ENCODE data around the gene HNRNPH1.

HNRNPH1 gene

DNA sequence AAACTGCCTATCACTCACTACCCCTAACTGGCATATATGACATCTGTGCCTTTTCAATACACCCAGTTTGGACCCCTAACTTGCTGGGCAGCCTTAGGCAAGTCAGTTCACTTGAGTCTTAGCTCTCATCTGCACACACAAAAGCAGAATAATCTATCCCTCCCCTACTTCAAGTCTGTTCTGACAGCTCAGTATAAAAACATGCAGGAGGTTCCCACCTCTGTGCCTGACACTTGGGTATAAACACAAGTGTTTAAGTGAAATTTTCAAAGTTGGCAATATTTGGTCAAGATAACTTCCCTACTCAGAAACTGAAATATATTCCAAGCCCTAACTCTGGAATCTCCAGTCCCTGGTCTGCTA lies 12.6 kb downstream of the HNRNPH1 start:
- no peak overlapping the region for H3K9ac ChIP-seq (ENCODE audit: low read length in 2 of 2)
- no peaks in the 10 kb centered on the region for H3K27me3 ChIP-seq (ENCODE audit: control insufficient read depth in 1 of 2, insufficient read depth in 2 of 2, low read length in 2 of 2)
- H3K9me3 ChIP-seq (ENCODE audit: control insufficient read depth in 2 of 2, low read length in 2 of 2): no peaks in the 10 kb centered on the region
- peak overlapping the region; percentile 53 for H3K27ac ChIP-seq (ENCODE audit: low read length)
- peaks cover 69 to 70% of the 10 kb centered on the region in 2 donors for H3K36me3 ChIP-seq (ENCODE audit: control insufficient read depth in 2 of 2, insufficient read depth in 2 of 2, low read length in 2 of 2)
- peaks cover 48% of the 10 kb centered on the region for H3K4me1 ChIP-seq (ENCODE audit: control insufficient read depth, insufficient read depth, low read length)
- H3K4me3 ChIP-seq (ENCODE audit: low read length in 2 of 2): no peak overlapping the region

- Histone ChIP-seq H3K27ac (ENCODE audit: low read length) (peak overlapping the region; percentile 53), H3K9me3 (ENCODE audit: control insufficient read depth in 2 of 2, low read length in 2 of 2) (no peaks in the 10 kb centered on the region), H3K27me3 (ENCODE audit: control insufficient read depth in 1 of 2, insufficient read depth in 2 of 2, low read length in 2 of 2) (no peaks in the 10 kb centered on the region), H3K4me1 (ENCODE audit: control insufficient read depth, insufficient read depth, low read length) (peaks cover 54% of the 10 kb centered on the region), H3K36me3 (ENCODE audit: control insufficient read depth in 2 of 2, insufficient read depth in 2 of 2, low read length in 2 of 2) (peaks cover 69 to 71% of the 10 kb centered on the region in 2 donors), H3K9ac (ENCODE audit: low read length in 2 of 2) (no peak overlapping the region), H3K4me3 (ENCODE audit: low read length in 2 of 2) (no peak overlapping the region)
Observed at GRCh38 chr5:179610109-179610902, 13.2 kb downstream of the HNRNPH1 start.

GRCh38 chr5:179609834-179610108 lies 13.7 kb downstream of the HNRNPH1 start:
- H3K27me3 ChIP-seq (ENCODE audit: control insufficient read depth in 1 of 2, insufficient read depth in 2 of 2, low read length in 2 of 2): no peaks in the 10 kb centered on the region
- H3K9ac ChIP-seq (ENCODE audit: low read length in 2 of 2): no peak overlapping the region
- H3K36me3 ChIP-seq (ENCODE audit: control insufficient read depth in 2 of 2, insufficient read depth in 2 of 2, low read length in 2 of 2): peaks cover 64 to 67% of the 10 kb centered on the region in 2 donors
- no peak overlapping the region for H3K4me3 ChIP-seq (ENCODE audit: low read length in 2 of 2)
- peak overlapping the region; percentile 24 for H3K27ac ChIP-seq (ENCODE audit: low read length)
- peaks cover 57% of the 10 kb centered on the region for H3K4me1 ChIP-seq (ENCODE audit: control insufficient read depth, insufficient read depth, low read length)
- H3K9me3 ChIP-seq (ENCODE audit: control insufficient read depth in 2 of 2, low read length in 2 of 2): no peaks in the 10 kb centered on the region

- H3K9me3 ChIP-seq (ENCODE audit: control insufficient read depth in 2 of 2, low read length in 2 of 2): no peaks in the 10 kb centered on the region
- H3K4me1 ChIP-seq (ENCODE audit: control insufficient read depth, insufficient read depth, low read length): peaks cover 51% of the 10 kb centered on the region
- H3K27ac ChIP-seq (ENCODE audit: low read length): peak overlapping the region; percentile 74
- peaks cover 55 to 59% of the 10 kb centered on the region in 2 donors for H3K36me3 ChIP-seq (ENCODE audit: control insufficient read depth in 2 of 2, insufficient read depth in 2 of 2, low read length in 2 of 2)
- no peaks in the 10 kb centered on the region for H3K27me3 ChIP-seq (ENCODE audit: control insufficient read depth in 1 of 2, insufficient read depth in 2 of 2, low read length in 2 of 2)
- no peak overlapping the region for H3K4me3 ChIP-seq (ENCODE audit: low read length in 2 of 2)
- H3K9ac ChIP-seq (ENCODE audit: low read length in 2 of 2): no peak overlapping the region
Observed at GRCh38 chr5:179608131-179608581, 15.3 kb downstream of the HNRNPH1 start.

DNA sequence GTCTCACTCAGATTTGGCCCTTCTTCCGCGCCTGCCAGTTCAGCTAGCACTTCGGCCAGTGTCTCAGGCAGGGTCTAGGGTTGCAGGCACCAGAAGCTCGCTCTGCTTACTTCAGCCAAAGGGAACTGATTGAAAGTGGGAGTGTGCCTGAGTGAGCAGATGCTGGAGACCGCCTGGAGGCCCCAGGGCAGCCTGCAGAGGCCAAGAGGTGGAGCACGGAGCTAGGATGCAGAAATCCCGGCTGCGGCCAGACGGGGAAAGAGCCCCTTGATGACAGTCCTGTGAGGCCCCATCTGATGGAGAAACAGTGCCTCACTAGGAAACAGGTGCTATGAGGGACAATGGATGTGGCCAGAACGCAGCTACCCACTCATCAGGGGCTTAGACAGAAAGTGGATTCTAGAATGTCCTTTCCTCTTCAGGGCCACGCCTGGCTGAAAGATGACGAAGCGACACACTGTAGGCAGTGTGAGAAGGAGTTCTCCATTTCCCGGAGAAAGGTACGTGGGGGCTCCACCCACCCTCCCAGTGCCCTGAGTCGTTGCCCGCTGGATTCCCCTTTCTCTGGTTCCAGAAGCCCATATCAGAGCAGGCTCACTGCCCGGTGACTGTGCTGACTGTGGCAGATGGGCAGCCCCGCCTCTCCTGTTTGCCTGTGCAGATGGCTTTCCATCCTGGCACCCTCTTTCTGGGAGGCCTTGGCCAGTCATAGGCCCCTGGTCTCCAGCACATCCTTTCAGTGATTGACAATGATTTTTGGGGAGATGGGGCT lies 16.1 kb downstream of the HNRNPH1 start:
- peaks cover 52 to 55% of the 10 kb centered on the region in 2 donors for H3K36me3 ChIP-seq (ENCODE audit: control insufficient read depth in 2 of 2, insufficient read depth in 2 of 2, low read length in 2 of 2)

DNA sequence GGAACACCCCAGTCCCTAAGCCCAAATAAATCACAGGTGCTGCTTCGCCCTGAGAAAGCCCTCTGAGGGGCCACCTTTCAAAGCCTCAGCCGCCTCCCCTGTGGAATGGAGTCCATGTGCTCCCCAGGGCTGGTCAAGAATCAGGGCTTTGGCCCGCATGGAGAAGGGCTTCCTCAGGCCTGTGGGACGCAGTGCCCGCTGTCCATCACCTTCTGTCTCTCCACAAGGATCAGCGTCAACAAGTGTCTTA lies 16.6 kb downstream of the HNRNPH1 start:
- Histone ChIP-seq H3K36me3 (ENCODE audit: control insufficient read depth in 2 of 2, insufficient read depth in 2 of 2, low read length in 2 of 2) (peaks cover 55 to 60% of the 10 kb centered on the region in 2 donors), H3K9ac (ENCODE audit: low read length in 2 of 2) (no peak overlapping the region), H3K27me3 (ENCODE audit: control insufficient read depth in 1 of 2, insufficient read depth in 2 of 2, low read length in 2 of 2) (no peaks in the 10 kb centered on the region), H3K4me3 (ENCODE audit: low read length in 2 of 2) (no peak overlapping the region), H3K9me3 (ENCODE audit: control insufficient read depth in 2 of 2, low read length in 2 of 2) (no peaks in the 10 kb centered on the region), H3K27ac (ENCODE audit: low read length) (peak overlapping the region; percentile 74), H3K4me1 (ENCODE audit: control insufficient read depth, insufficient read depth, low read length) (peaks cover 41% of the 10 kb centered on the region)

More for the DNA sequence above, 16.1 kb downstream of the HNRNPH1 start:
- H3K27me3 ChIP-seq (ENCODE audit: control insufficient read depth in 1 of 2, insufficient read depth in 2 of 2, low read length in 2 of 2): no peaks in the 10 kb centered on the region
- no peak overlapping the region for H3K4me3 ChIP-seq (ENCODE audit: low read length in 2 of 2)
- no peak overlapping the region for H3K9ac ChIP-seq (ENCODE audit: low read length in 2 of 2)
- H3K9me3 ChIP-seq (ENCODE audit: control insufficient read depth in 2 of 2, low read length in 2 of 2): no peaks in the 10 kb centered on the region
- H3K4me1 ChIP-seq (ENCODE audit: control insufficient read depth, insufficient read depth, low read length): peaks cover 44% of the 10 kb centered on the region
- H3K27ac ChIP-seq (ENCODE audit: low read length): peak overlapping the region; percentile 74

DNA sequence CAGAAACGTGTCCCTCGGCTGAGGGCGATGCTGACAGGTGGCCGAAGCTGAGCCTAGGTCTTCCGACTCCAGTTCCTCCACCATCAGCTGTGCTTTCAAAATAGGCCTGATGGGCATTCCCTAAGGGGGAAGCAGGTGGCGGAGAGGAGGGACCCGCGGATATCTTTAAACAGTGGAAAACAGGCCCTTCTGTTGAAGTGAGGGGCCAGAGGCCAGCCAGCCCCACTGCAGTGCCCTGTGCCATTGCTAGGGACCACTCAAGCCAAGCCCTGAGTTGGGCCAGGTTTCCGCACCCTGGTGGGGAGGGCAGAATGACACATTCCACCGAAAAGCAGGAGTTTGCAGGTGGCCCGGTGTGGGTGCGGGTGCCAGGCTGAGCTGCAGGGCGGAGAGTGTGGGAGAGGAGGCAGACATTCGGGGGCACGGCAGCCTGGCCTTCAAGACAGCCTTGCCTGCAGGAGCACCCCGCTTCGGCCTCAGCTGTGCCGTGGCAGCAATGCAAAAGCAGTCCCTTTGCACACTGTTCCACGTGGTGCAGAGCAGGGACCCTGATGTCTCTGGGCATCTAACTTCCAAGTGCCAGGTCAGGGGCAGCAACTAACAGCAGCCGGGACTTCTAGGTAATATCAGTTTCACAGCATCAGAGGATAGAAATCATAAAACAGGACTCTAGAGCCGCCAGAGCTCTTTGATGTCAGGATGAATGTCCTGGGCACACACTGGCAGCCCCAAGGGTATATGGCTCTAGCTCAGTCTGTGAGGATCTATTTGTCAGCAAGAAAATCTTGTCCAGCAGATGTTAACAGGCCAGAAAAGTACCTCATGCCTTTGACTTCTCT lies 17.2 kb downstream of the HNRNPH1 start:
- Histone ChIP-seq H3K4me3 (ENCODE audit: low read length in 2 of 2) (no peak overlapping the region), H3K9me3 (ENCODE audit: control insufficient read depth in 2 of 2, low read length in 2 of 2) (no peaks in the 10 kb centered on the region), H3K27ac (ENCODE audit: low read length) (peak overlapping the region; percentile 74), H3K36me3 (ENCODE audit: control insufficient read depth in 2 of 2, insufficient read depth in 2 of 2, low read length in 2 of 2) (peaks cover 54 to 60% of the 10 kb centered on the region in 2 donors), H3K9ac (ENCODE audit: low read length in 2 of 2) (peak overlapping the region; percentile 26 to 36), H3K4me1 (ENCODE audit: control insufficient read depth, insufficient read depth, low read length) (peaks cover 36% of the 10 kb centered on the region), H3K27me3 (ENCODE audit: control insufficient read depth in 1 of 2, insufficient read depth in 2 of 2, low read length in 2 of 2) (no peaks in the 10 kb centered on the region)

- Histone ChIP-seq H3K27me3 (ENCODE audit: control insufficient read depth in 1 of 2, insufficient read depth in 2 of 2, low read length in 2 of 2) (no peaks in the 10 kb centered on the region), H3K36me3 (ENCODE audit: control insufficient read depth in 2 of 2, insufficient read depth in 2 of 2, low read length in 2 of 2) (peaks cover 47 to 52% of the 10 kb centered on the region in 2 donors), H3K9me3 (ENCODE audit: control insufficient read depth in 2 of 2, low read length in 2 of 2) (no peaks in the 10 kb centered on the region), H3K4me1 (ENCODE audit: control insufficient read depth, insufficient read depth, low read length) (peaks cover 25% of the 10 kb centered on the region), H3K4me3 (ENCODE audit: low read length in 2 of 2) (no peak overlapping the region), H3K9ac (ENCODE audit: low read length in 2 of 2) (peak overlapping the region; percentile 26 to 36), H3K27ac (ENCODE audit: low read length) (peak overlapping the region; percentile 74)
Observed at GRCh38 chr5:179605026-179605833, 18.2 kb downstream of the HNRNPH1 start.

DNA sequence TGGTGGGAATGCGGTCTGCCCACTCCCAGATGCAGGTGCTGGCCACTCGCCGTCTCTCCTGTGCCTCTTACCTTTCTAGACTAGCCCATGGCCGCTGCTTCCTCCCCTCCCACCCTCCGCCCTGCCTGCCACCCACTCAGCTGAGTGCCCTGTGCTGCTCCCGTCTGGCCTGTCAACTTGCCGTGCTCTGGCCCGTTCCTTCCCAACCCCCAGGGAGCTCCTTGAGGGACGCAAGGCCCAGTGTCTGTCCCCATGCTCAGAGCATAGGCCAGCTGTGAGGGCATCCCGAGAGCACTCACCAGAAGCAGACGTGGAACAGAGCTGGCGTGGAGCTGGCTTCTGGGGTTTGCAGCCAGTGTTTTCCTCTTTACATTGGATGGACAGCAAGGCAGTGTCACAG lies 20.2 kb downstream of the HNRNPH1 start:
- no peak overlapping the region for H3K27ac ChIP-seq (ENCODE audit: low read length)
- H3K36me3 ChIP-seq (ENCODE audit: control insufficient read depth in 2 of 2, insufficient read depth in 2 of 2, low read length in 2 of 2): peaks cover 50 to 54% of the 10 kb centered on the region in 2 donors

More for the DNA sequence above, 20.2 kb downstream of the HNRNPH1 start:
- Histone ChIP-seq H3K4me3 (ENCODE audit: low read length in 2 of 2) (no peak overlapping the region), H3K9me3 (ENCODE audit: control insufficient read depth in 2 of 2, low read length in 2 of 2) (no peaks in the 10 kb centered on the region), H3K27me3 (ENCODE audit: control insufficient read depth in 1 of 2, insufficient read depth in 2 of 2, low read length in 2 of 2) (no peaks in the 10 kb centered on the region), H3K4me1 (ENCODE audit: control insufficient read depth, insufficient read depth, low read length) (peaks cover 25% of the 10 kb centered on the region), H3K9ac (ENCODE audit: low read length in 2 of 2) (no peak overlapping the region)

All from stomach smooth muscle (tissue), 2 donors.